HepG2 (cell line): ENCODE results near the gene CTU2. TPM values are rescaled to one million over a fixed set of nuclear protein-coding genes. Genes with fewer than 3 reads are reported as not detected.
A peak's percentile ranks its signal among the peaks of the same experiment; 100 is the strongest.

Experiments used
- GABPB1 ChIP-seq: IDR thresholded peaks from 2 replicates; pipeline ENCODE4 v1.6.1; 2016; ENCODE audit warnings: mild to moderate bottlenecking, missing genetic modification reagents, moderate library complexity, missing compliant biosample characterization
- HIVEP1 ChIP-seq: sonication (generic); formaldehyde crosslinking; IDR thresholded peaks from 2 replicates; pipeline ENCODE4 v1.4.0; 2020; ENCODE audit warnings: mild to moderate bottlenecking, missing genetic modification reagents
- HNF4A ChIP-seq: sonication (generic); formaldehyde crosslinking; IDR thresholded peaks from 2 replicates; pipeline ENCODE4 v1.4.0; 2020; ENCODE audit warnings: missing genetic modification reagents
- JUNB ChIP-seq: sonication (generic); formaldehyde crosslinking; IDR thresholded peaks from 2 replicates; pipeline ENCODE4 v1.8.0; 2022; ENCODE audit warnings: missing genetic modification reagents, mild to moderate bottlenecking, borderline replicate concordance
- MAZ ChIP-seq, 2 experiments: sonication (generic) in 1 of 2; formaldehyde crosslinking in 1 of 2; IDR thresholded peaks; 2 replicates each; pipeline versions ENCODE4 v1.5.0 to v1.6.1; 2012 to 2020; ENCODE audit warnings: low read depth in 2 of 2, mild to moderate bottlenecking in 2 of 2, borderline replicate concordance in 1 of 2, improper control_type of control experiment in 1 of 2, low read length in 1 of 2, missing genetic modification reagents in 1 of 2, moderate library complexity in 1 of 2
- SKI ChIP-seq: fragments of 450-650 bp; IDR thresholded peaks from one replicate; pipeline ENCODE4 v1.6.1; 2018; ENCODE audit warnings: mild to moderate bottlenecking; ENCODE audit not compliant: partially characterized antibody
- ZNF530 ChIP-seq: sonication (generic); formaldehyde crosslinking; IDR thresholded peaks from 2 replicates; pipeline ENCODE4 v1.5.0; 2020; ENCODE audit warnings: low read depth, mild to moderate bottlenecking, missing genetic modification reagents
- ZNF737 ChIP-seq: sonication (generic); formaldehyde crosslinking; IDR thresholded peaks from 2 replicates; pipeline ENCODE4 v1.5.0; 2020; ENCODE audit warnings: missing genetic modification reagents, mild to moderate bottlenecking, borderline replicate concordance
- polyA plus RNA-seq, 8 experiments: library from polyadenylated mRNA; depleted of rRNA in 3 of 8; stranded (reverse) in 7 of 8; unstranded in 1 of 8; fragments of >200 nt; fragmentation: Illumina TruSeq in 4 of 8; extraction: Trizol in 4 of 8; gene quantifications; 2 replicates each; pipeline versions ENCODE4 v1.2.1 to v1.2.3, GENCODE V29; 2011 to 2016; ENCODE audit warnings: low read depth in 4 of 8, missing spikeins in 1 of 8, mixed read lengths in 1 of 8; ENCODE audit not compliant: insufficient read depth in 1 of 8
- total RNA-seq, 5 experiments: library from RNA; depleted of rRNA; stranded (reverse); fragments of >200 nt; fragmentation: Illumina TruSeq; extraction: Trizol; gene quantifications; 2 replicates each; pipeline ENCODE4 v1.2.3, GENCODE V29; 2016; ENCODE audit warnings: low read depth in 1 of 5
- TF ChIP-seq, protein P1 (sequence below): sonication (generic); formaldehyde crosslinking; IDR thresholded peaks from 2 replicates; pipeline ENCODE4 v1.8.1; 2023; ENCODE audit warnings: missing genetic modification reagents, inconsistent platforms, borderline replicate concordance
- TF ChIP-seq, protein P2 (sequence below): sonication (generic); formaldehyde crosslinking; IDR thresholded peaks from 2 replicates; pipeline ENCODE4 v1.4.0; 2020; ENCODE audit warnings: mild to moderate bottlenecking, missing genetic modification reagents, borderline replicate concordance
- TF ChIP-seq, protein P3 (sequence below): sonication (generic); formaldehyde crosslinking; IDR thresholded peaks from 2 replicates; pipeline ENCODE4 v1.4.0; 2020; ENCODE audit warnings: mild to moderate bottlenecking, missing genetic modification reagents
- TF ChIP-seq, protein P4 (sequence below): IDR thresholded peaks from 2 replicates; pipeline ENCODE4 v1.6.1; 2016; ENCODE audit warnings: mild to moderate bottlenecking, missing biosample characterization, missing genetic modification reagents
- TF ChIP-seq, protein P5 (sequence below): sonication (generic); formaldehyde crosslinking; IDR thresholded peaks from 2 replicates; pipeline ENCODE4 v1.4.0; 2020; ENCODE audit warnings: missing genetic modification reagents, borderline replicate concordance
- TF ChIP-seq, protein P6 (sequence below): sonication (generic); formaldehyde crosslinking; IDR thresholded peaks from 2 replicates; pipeline ENCODE4 v1.4.0; 2020; ENCODE audit warnings: missing genetic modification reagents

The CTU2 gene
- total and polyA plus RNA-seq, 2 of the 13 experiments (the other 11 are each of a cell fraction or from before 2014, with no cell fraction given), result 13.3 to 21.9 TPM

DNA sequence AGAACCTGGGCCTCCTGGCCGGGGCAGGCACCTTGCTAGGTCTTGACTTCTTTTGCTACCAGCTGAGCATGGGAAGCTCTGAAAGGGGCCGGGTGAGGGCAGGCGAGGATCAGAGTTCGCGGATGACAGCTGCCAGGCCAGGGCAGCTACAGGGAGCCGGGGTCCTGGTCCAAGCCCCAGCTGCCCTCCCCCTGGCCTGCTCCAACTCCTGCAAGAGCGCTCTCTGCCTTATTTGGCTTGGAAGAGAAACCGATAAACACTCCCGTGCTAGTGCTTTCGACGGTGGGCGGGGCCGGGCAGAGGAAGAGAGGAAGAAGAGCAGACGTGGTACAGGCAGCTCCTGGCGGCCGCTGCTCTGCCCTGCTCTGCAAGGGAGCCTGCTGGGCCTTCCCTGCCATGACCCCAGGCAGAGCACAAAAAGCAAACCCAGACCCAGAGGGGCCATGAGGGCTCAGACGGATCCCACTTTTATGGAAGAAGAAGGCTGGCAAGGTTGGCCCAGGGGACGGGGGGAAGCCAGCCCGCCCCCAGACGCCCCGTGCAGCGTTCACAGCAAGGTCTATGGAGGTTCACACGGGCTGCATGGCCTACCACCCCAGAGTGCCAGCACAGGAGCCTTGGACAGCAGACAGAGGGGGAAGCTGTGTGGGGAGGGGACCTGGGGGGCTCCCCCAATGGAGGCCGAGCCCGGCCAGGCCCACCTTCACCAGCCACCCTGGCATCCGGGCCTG is 53.1 kb downstream of the CTU2 start (continued):
- TF ChIP-seq, protein P1, sequence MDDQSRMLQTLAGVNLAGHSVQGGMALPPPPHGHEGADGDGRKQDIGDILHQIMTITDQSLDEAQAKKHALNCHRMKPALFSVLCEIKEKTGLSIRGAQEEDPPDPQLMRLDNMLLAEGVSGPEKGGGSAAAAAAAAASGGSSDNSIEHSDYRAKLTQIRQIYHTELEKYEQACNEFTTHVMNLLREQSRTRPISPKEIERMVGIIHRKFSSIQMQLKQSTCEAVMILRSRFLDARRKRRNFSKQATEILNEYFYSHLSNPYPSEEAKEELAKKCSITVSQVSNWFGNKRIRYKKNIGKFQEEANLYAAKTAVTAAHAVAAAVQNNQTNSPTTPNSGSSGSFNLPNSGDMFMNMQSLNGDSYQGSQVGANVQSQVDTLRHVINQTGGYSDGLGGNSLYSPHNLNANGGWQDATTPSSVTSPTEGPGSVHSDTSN (CRISPR knock-in tag), result no peak
- TF ChIP-seq ZNF737 (CRISPR knock-in tag) (no peak), GABPB1 (CRISPR knock-in tag) (peak; percentile 58), HIVEP1 (CRISPR knock-in tag) (0 out of 2 replicates have a peak, but pooled peaks have one; percentile 31), HNF4A (CRISPR knock-in tag) (peak; percentile 74), MAZ (IDR thresholded peaks at IDR 0.05; ENCODE audit: borderline replicate concordance, low read depth, low read length) (peak; percentile 67; the same call in 1 of the 2 replicates), MAZ (CRISPR knock-in tag; IDR thresholded peaks at IDR 0.05; ENCODE audit: low read depth) (peak; percentile 92), ZNF530 (CRISPR knock-in tag) (no peak), JUNB (CRISPR knock-in tag) (no peak), SKI (peak; percentile 77)
- TF ChIP-seq, protein P2, sequence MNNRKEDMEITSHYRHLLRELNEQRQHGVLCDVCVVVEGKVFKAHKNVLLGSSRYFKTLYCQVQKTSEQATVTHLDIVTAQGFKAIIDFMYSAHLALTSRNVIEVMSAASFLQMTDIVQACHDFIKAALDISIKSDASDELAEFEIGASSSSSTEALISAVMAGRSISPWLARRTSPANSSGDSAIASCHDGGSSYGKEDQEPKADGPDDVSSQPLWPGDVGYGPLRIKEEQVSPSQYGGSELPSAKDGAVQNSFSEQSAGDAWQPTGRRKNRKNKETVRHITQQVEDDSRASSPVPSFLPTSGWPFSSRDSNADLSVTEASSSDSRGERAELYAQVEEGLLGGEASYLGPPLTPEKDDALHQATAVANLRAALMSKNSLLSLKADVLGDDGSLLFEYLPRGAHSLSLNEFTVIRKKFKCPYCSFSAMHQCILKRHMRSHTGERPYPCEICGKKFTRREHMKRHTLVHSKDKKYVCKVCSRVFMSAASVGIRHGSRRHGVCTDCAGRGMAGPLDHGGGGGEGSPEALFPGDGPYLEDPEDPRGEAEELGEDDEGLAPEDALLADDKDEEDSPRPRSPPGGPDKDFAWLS, result no peak
- TF ChIP-seq, protein P3, sequence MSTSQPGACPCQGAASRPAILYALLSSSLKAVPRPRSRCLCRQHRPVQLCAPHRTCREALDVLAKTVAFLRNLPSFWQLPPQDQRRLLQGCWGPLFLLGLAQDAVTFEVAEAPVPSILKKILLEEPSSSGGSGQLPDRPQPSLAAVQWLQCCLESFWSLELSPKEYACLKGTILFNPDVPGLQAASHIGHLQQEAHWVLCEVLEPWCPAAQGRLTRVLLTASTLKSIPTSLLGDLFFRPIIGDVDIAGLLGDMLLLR (CRISPR knock-in tag), result 0 out of 2 replicates have a peak, but pooled peaks have one; percentile 17
- TF ChIP-seq, protein P4, sequence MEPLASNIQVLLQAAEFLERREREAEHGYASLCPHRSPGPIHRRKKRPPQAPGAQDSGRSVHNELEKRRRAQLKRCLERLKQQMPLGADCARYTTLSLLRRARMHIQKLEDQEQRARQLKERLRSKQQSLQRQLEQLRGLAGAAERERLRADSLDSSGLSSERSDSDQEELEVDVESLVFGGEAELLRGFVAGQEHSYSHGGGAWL, result no peak; the same call in 1 of the 2 replicates
- TF ChIP-seq, protein P5, sequence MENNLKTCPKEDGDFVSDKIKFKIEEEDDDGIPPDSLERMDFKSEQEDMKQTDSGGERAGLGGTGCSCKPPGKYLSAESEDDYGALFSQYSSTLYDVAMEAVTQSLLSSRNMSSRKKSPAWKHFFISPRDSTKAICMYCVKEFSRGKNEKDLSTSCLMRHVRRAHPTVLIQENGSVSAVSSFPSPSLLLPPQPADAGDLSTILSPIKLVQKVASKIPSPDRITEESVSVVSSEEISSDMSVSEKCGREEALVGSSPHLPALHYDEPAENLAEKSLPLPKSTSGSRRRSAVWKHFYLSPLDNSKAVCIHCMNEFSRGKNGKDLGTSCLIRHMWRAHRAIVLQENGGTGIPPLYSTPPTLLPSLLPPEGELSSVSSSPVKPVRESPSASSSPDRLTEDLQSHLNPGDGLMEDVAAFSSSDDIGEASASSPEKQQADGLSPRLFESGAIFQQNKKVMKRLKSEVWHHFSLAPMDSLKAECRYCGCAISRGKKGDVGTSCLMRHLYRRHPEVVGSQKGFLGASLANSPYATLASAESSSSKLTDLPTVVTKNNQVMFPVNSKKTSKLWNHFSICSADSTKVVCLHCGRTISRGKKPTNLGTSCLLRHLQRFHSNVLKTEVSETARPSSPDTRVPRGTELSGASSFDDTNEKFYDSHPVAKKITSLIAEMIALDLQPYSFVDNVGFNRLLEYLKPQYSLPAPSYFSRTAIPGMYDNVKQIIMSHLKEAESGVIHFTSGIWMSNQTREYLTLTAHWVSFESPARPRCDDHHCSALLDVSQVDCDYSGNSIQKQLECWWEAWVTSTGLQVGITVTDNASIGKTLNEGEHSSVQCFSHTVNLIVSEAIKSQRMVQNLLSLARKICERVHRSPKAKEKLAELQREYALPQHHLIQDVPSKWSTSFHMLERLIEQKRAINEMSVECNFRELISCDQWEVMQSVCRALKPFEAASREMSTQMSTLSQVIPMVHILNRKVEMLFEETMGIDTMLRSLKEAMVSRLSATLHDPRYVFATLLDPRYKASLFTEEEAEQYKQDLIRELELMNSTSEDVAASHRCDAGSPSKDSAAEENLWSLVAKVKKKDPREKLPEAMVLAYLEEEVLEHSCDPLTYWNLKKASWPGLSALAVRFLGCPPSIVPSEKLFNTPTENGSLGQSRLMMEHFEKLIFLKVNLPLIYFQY (CRISPR knock-in tag), result 0 out of 2 replicates have a peak, but pooled peaks have one; percentile 29
- TF ChIP-seq, protein P6, sequence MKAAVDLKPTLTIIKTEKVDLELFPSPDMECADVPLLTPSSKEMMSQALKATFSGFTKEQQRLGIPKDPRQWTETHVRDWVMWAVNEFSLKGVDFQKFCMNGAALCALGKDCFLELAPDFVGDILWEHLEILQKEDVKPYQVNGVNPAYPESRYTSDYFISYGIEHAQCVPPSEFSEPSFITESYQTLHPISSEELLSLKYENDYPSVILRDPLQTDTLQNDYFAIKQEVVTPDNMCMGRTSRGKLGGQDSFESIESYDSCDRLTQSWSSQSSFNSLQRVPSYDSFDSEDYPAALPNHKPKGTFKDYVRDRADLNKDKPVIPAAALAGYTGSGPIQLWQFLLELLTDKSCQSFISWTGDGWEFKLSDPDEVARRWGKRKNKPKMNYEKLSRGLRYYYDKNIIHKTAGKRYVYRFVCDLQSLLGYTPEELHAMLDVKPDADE (CRISPR knock-in tag), result no peak
